ENCODE measurements around the gene ARAP1. TPM values are rescaled to one million over a fixed set of nuclear protein-coding genes. Genes with fewer than 3 reads are reported as not detected.

ARAP1 gene
- total RNA-seq, 2 donors from 2014 or later = 74.4 to 88.3 TPM

GRCh38 chr11:72782081-72782920 is 30.1 kb upstream of the ARAP1 start:
- Histone ChIP-seq H3K4me1 (ENCODE audit: control insufficient read depth, insufficient read depth, low read length) (peaks cover 4% of the 10 kb centered on the region), H3K36me3 (ENCODE audit: control insufficient read depth, insufficient read depth, low read length) (no peaks in the 10 kb centered on the region), H3K9me3 (ENCODE audit: control insufficient read depth, low read length) (no peaks in the 10 kb centered on the region), H3K9ac (ENCODE audit: extremely low read depth, low read length, poor library complexity, severe bottlenecking) (no peak overlapping the region), H3K27me3 (ENCODE audit: control insufficient read depth, insufficient read depth, low read length, poor library complexity, severe bottlenecking) (peaks cover 14% of the 10 kb centered on the region), H3K4me3 (ENCODE audit: low read length) (peak overlapping the region; percentile 60), H3K27ac (ENCODE audit: low read depth, low read length) (no peak overlapping the region)
- peak overlapping the region; percentile 65 for H3K4me3 Mint-ChIP-seq
- no peaks in the 10 kb centered on the region for H3K36me3 Mint-ChIP-seq (ENCODE audit: low read depth)
- no peaks in the 10 kb centered on the region for H3K9me3 Mint-ChIP-seq
- peak; percentile 86 for DNase-seq
- peaks cover 7% of the 10 kb centered on the region for H3K27me3 Mint-ChIP-seq (ENCODE audit: insufficient read depth)
- WGBS, 2 experiments (ENCODE audit: insufficient coverage in 1 of 2, insufficient read length in 1 of 2) = 33% methylated on average over 8 to 14 of the region's 14 CpGs
- no peak for TF ChIP-seq CTCF (conservative IDR thresholded peaks at IDR 0.05)
- H3K27ac Mint-ChIP-seq = no peak overlapping the region
- peaks cover 21% of the 10 kb centered on the region for H3K4me1 Mint-ChIP-seq

GRCh38 chr11:72781313-72782080 is 29.3 kb upstream of the ARAP1 start:
- peaks cover 13% of the 10 kb centered on the region for H3K4me1 Mint-ChIP-seq
- 1% methylated on average over 17 to 89 of the region's 89 CpGs for WGBS, 2 experiments (ENCODE audit: insufficient coverage in 1 of 2, insufficient read length in 1 of 2)
- no peak overlapping the region for H3K27ac Mint-ChIP-seq
- peak overlapping the region; percentile 69 for H3K4me3 ChIP-seq (ENCODE audit: low read length)
- H3K9me3 Mint-ChIP-seq = no peaks in the 10 kb centered on the region
- no peaks in the 10 kb centered on the region for H3K36me3 Mint-ChIP-seq (ENCODE audit: low read depth)
- H3K27me3 Mint-ChIP-seq (ENCODE audit: insufficient read depth) = peaks cover 7% of the 10 kb centered on the region
- H3K9ac ChIP-seq (ENCODE audit: extremely low read depth, low read length, poor library complexity, severe bottlenecking) = no peak overlapping the region
- peaks cover 14% of the 10 kb centered on the region for H3K27me3 ChIP-seq (ENCODE audit: control insufficient read depth, insufficient read depth, low read length, poor library complexity, severe bottlenecking)
- peak overlapping the region; percentile 65 for H3K4me3 Mint-ChIP-seq
- H3K27ac ChIP-seq (ENCODE audit: low read depth, low read length) = no peak overlapping the region
- peaks cover 4% of the 10 kb centered on the region for H3K4me1 ChIP-seq (ENCODE audit: control insufficient read depth, insufficient read depth, low read length)
- peak; percentile 82 for DNase-seq
- no peaks in the 10 kb centered on the region for H3K9me3 ChIP-seq (ENCODE audit: control insufficient read depth, low read length)
- TF ChIP-seq CTCF (conservative IDR thresholded peaks at IDR 0.05) = no peak
- no peaks in the 10 kb centered on the region for H3K36me3 ChIP-seq (ENCODE audit: control insufficient read depth, insufficient read depth, low read length)

GRCh38 chr11:72781063-72781312 is 28.8 kb upstream of the ARAP1 start:
- H3K27ac ChIP-seq (ENCODE audit: low read depth, low read length) = no peak overlapping the region
- H3K36me3 Mint-ChIP-seq (ENCODE audit: low read depth) = no peaks in the 10 kb centered on the region
- no peak overlapping the region for H3K27ac Mint-ChIP-seq
- H3K4me1 ChIP-seq (ENCODE audit: control insufficient read depth, insufficient read depth, low read length) = peaks cover 4% of the 10 kb centered on the region
- peak overlapping the region; percentile 65 for H3K4me3 Mint-ChIP-seq
- H3K9ac ChIP-seq (ENCODE audit: extremely low read depth, low read length, poor library complexity, severe bottlenecking) = no peak overlapping the region
- H3K9me3 Mint-ChIP-seq = no peaks in the 10 kb centered on the region
- peaks cover 14% of the 10 kb centered on the region for H3K27me3 ChIP-seq (ENCODE audit: control insufficient read depth, insufficient read depth, low read length, poor library complexity, severe bottlenecking)
- H3K4me3 ChIP-seq (ENCODE audit: low read length) = peak overlapping the region; percentile 69
- H3K4me1 Mint-ChIP-seq = peaks cover 11% of the 10 kb centered on the region
- no peaks in the 10 kb centered on the region for H3K9me3 ChIP-seq (ENCODE audit: control insufficient read depth, low read length)
- peak; percentile 74 for DNase-seq
- WGBS, 2 experiments (ENCODE audit: insufficient coverage in 1 of 2, insufficient read length in 1 of 2) = 28 to 29% methylated on average over 13 to 17 of the region's 17 CpGs
- H3K36me3 ChIP-seq (ENCODE audit: control insufficient read depth, insufficient read depth, low read length) = no peaks in the 10 kb centered on the region
- TF ChIP-seq CTCF (conservative IDR thresholded peaks at IDR 0.05) = no peak
- peaks cover 7% of the 10 kb centered on the region for H3K27me3 Mint-ChIP-seq (ENCODE audit: insufficient read depth)

Data from endodermal cell (in vitro differentiated cells).